Thyroid gland (tissue), 4 donors: ENCODE results near the gene RNF2.

Source experiments
- POLR2A ChIP-seq, 2 donors: fragments of 450-650 bp; IDR thresholded peaks; one replicate each; pipeline ENCODE4 v1.6.1; 2017; ENCODE audit warnings: antibody characterized with exemption in 2 of 2, mild to moderate bottlenecking in 2 of 2, moderate library complexity in 1 of 2
- TF ChIP-seq, protein P1 (sequence below), 6 experiments: fragments of 200-600 bp in 3 of 6; fragments of 450-650 bp in 3 of 6; sonication (generic) in 3 of 6; IDR thresholded peaks; one replicate each; pipeline ENCODE4 v1.5.1; 2016 to 2019; ENCODE audit warnings: antibody characterized with exemption in 6 of 6, mild to moderate bottlenecking in 2 of 6, inconsistent platforms in 1 of 6, moderate library complexity in 1 of 6

DNA sequence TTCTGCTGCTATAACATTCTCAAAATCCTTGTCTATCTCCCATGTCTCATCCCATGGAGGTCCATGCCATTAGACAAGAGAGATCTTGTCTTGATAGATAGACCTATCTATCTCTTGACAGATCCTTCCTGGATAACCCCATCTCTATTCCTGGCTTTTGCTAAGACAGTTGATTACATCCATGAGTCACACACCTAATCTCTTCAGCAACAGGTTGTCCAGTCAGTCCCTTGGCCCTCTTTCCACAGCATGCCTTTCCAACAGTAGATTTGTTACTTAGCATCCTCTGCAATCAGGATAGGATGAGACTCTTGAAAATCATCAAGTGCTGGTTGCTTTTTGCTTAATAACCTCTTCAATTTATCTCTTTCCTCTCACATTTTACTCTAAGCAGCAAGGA lies 64.8 kb downstream of the RNF2 start:
- TF ChIP-seq, protein P1, sequence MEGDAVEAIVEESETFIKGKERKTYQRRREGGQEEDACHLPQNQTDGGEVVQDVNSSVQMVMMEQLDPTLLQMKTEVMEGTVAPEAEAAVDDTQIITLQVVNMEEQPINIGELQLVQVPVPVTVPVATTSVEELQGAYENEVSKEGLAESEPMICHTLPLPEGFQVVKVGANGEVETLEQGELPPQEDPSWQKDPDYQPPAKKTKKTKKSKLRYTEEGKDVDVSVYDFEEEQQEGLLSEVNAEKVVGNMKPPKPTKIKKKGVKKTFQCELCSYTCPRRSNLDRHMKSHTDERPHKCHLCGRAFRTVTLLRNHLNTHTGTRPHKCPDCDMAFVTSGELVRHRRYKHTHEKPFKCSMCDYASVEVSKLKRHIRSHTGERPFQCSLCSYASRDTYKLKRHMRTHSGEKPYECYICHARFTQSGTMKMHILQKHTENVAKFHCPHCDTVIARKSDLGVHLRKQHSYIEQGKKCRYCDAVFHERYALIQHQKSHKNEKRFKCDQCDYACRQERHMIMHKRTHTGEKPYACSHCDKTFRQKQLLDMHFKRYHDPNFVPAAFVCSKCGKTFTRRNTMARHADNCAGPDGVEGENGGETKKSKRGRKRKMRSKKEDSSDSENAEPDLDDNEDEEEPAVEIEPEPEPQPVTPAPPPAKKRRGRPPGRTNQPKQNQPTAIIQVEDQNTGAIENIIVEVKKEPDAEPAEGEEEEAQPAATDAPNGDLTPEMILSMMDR (IDR thresholded peaks at IDR 0.05) = no peak
- TF ChIP-seq POLR2A (IDR thresholded peaks at IDR 0.05) = no peak
